Measurements from ENCODE around the gene RNF220. TPM values are rescaled to one million over a fixed set of nuclear protein-coding genes. Genes with fewer than 3 reads are reported as not detected.

The RNF220 gene
- polyA plus RNA-seq, 1 of the 3 experiments (the other 2 are of a cell fraction), result 83.7 TPM

- TF ChIP-seq NRF1 (IDR thresholded peaks at IDR 0.05; ENCODE audit: low read depth, low read length) (no peak), ZBTB33 (IDR thresholded peaks at IDR 0.05; ENCODE audit: borderline replicate concordance, low read depth) (no peak), RXRA (IDR thresholded peaks at IDR 0.05; ENCODE audit: borderline replicate concordance, low read depth) (no peak), SMC3 (IDR thresholded peaks at IDR 0.05; ENCODE audit: low read depth, low read length) (no peak), FOXJ3 (CRISPR knock-in tag; IDR thresholded peaks at IDR 0.05) (no peak), FOXM1 (IDR thresholded peaks at IDR 0.05; ENCODE audit: low read depth) (no peak), GATA2 (CRISPR knock-in tag; IDR thresholded peaks at IDR 0.05) (no peak), SIN3A (IDR thresholded peaks at IDR 0.05; ENCODE audit: borderline replicate concordance, low read depth, low read length) (no peak), GABPA (IDR thresholded peaks at IDR 0.05; ENCODE audit: low read depth) (no peak), TAF1 (IDR thresholded peaks at IDR 0.05; ENCODE audit: borderline replicate concordance, low read depth, low read length) (no peak), ELF1 (IDR thresholded peaks at IDR 0.05) (no peak), RFX5 (IDR thresholded peaks at IDR 0.05; ENCODE audit: low read length) (no peak), FOSL2 (IDR thresholded peaks at IDR 0.05; ENCODE audit: borderline replicate concordance, low read depth) (no peak), JUND (IDR thresholded peaks at IDR 0.05) (no peak)
- TF ChIP-seq, protein P1, sequence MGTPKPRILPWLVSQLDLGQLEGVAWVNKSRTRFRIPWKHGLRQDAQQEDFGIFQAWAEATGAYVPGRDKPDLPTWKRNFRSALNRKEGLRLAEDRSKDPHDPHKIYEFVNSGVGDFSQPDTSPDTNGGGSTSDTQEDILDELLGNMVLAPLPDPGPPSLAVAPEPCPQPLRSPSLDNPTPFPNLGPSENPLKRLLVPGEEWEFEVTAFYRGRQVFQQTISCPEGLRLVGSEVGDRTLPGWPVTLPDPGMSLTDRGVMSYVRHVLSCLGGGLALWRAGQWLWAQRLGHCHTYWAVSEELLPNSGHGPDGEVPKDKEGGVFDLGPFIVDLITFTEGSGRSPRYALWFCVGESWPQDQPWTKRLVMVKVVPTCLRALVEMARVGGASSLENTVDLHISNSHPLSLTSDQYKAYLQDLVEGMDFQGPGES (IDR thresholded peaks at IDR 0.05; ENCODE audit: low read depth, low read length), result no peak
- TF ChIP-seq, protein P2, sequence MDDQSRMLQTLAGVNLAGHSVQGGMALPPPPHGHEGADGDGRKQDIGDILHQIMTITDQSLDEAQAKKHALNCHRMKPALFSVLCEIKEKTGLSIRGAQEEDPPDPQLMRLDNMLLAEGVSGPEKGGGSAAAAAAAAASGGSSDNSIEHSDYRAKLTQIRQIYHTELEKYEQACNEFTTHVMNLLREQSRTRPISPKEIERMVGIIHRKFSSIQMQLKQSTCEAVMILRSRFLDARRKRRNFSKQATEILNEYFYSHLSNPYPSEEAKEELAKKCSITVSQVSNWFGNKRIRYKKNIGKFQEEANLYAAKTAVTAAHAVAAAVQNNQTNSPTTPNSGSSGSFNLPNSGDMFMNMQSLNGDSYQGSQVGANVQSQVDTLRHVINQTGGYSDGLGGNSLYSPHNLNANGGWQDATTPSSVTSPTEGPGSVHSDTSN (IDR thresholded peaks at IDR 0.05), result no peak
- H3K4me3 ChIP-seq (ENCODE audit: low read depth in 2 of 2, low read length in 1 of 2), result no peak overlapping the region
- ChIA-PET POLR2A (no interaction called here), CTCF (interaction anchor here (0.5 kb wide), 1 partner anchor 220 kb away, joined by 3 read pairs; no protein-coding TSS in a partner anchor)
- no peak overlapping the region for H3K4me2 ChIP-seq
- H4K20me1 ChIP-seq (ENCODE audit: insufficient read depth), result no peaks in the 10 kb centered on the region
- peaks cover 47% of the 10 kb centered on the region; the same call in 1 of the 2 replicates for H3K27me3 ChIP-seq (ENCODE audit: insufficient read depth)
- no peaks in the 10 kb centered on the region for H3K4me1 ChIP-seq (ENCODE audit: control insufficient read depth in 1 of 2, insufficient read depth in 2 of 2, low read depth in 1 of 2, low read length in 1 of 2)
- no peak overlapping the region for H2AFZ ChIP-seq (ENCODE audit: low read depth)
- no peaks in the 10 kb centered on the region for H3K79me2 ChIP-seq (ENCODE audit: insufficient read depth)
- H3F3A ChIP-seq (replicated peaks; ENCODE audit: insufficient read depth), result no peaks in the 10 kb centered on the region
- no peak overlapping the region for H3K9ac ChIP-seq
- WGBS (ENCODE audit: low lambda C conversion rate), result 79% methylated on average over 2 of the region's 2 CpGs
- H3K36me3 ChIP-seq (replicated peaks in 1 of 2; ENCODE audit: control insufficient read depth in 1 of 2, insufficient read depth in 2 of 2, low read length in 1 of 2), result no peaks in the 10 kb centered on the region
- no peaks in the 10 kb centered on the region for H3K9me3 ChIP-seq
- no peaks in the 10 kb centered on the region for H3K9me2 ChIP-seq
- no peak overlapping the region for H3K27ac ChIP-seq (ENCODE audit: low read depth in 2 of 2, low read length in 1 of 2)
- DNase-seq, result no peak
Measured at GRCh38 chr1:44431861-44432260, 26.8 kb downstream of the RNF220 start.

All from SK-N-SH (cell line).